ENCODE data around the gene STK32A. TPM values are rescaled to one million over a fixed set of nuclear protein-coding genes. Genes with fewer than 3 reads are reported as not detected.

Gene STK32A
- total and polyA plus RNA-seq, 9 of the 15 experiments (the other 6 are each of a cell fraction or from before 2014, with no cell fraction given) = not detected

- H3K4me2 ChIP-seq (ENCODE audit: insufficient read depth, low read length) = no peak overlapping the region
- no peak for TF ChIP-seq NONO (IDR thresholded peaks at IDR 0.05; ENCODE audit: low read depth in 2 of 2, low read length in 1 of 2)
- no peak for TF ChIP-seq MBD2 (IDR thresholded peaks at IDR 0.05; ENCODE audit: borderline replicate concordance, low read depth)
- no peak for TF ChIP-seq ZNF764 (CRISPR knock-in tag; IDR thresholded peaks at IDR 0.05; ENCODE audit: low read depth)
- TF ChIP-seq ZNF354B (CRISPR knock-in tag; IDR thresholded peaks at IDR 0.05) = no peak
- no peak for TF ChIP-seq NFYB (IDR thresholded peaks at IDR 0.05; ENCODE audit: extremely low read depth, insufficient read length)
- TF ChIP-seq MLLT1 (IDR thresholded peaks at IDR 0.05) = no peak
- no peak for TF ChIP-seq SNAPC5 (CRISPR knock-in tag; IDR thresholded peaks at IDR 0.05)
- TF ChIP-seq ZBTB33 (CRISPR knock-in tag; IDR thresholded peaks at IDR 0.05) = no peak
- no peak for TF ChIP-seq ZFPM2 (CRISPR knock-in tag; IDR thresholded peaks at IDR 0.05)
- TF ChIP-seq ELF1 (tag; IDR thresholded peaks at IDR 0.05) = no peak
- TF ChIP-seq POU5F1 (IDR thresholded peaks at IDR 0.05; ENCODE audit: borderline replicate concordance, low read depth, low read length, partially characterized antibody) = no peak
- no peak for TF ChIP-seq ZNF431 (CRISPR knock-in tag; IDR thresholded peaks at IDR 0.05)
- no peak overlapping the region for H3K4me3 ChIP-seq
- no peak overlapping the region for H3K9ac ChIP-seq (ENCODE audit: insufficient read depth in 1 of 2, low read depth in 2 of 2, low read length in 2 of 2)
- H3K9me1 ChIP-seq (ENCODE audit: control insufficient read depth, insufficient read depth, low read length) = no peaks in the 10 kb centered on the region
- no peaks in the 10 kb centered on the region for H3K36me3 ChIP-seq (ENCODE audit: control insufficient read depth, insufficient read depth, low read length)
- DNase-seq (ENCODE audit: extremely low read depth in 1 of 4, low spot score in 3 of 4) = no peak
- no peaks in the 10 kb centered on the region for H4K20me1 ChIP-seq (replicated peaks; ENCODE audit: control insufficient read depth, insufficient read depth, low read length)
- ChIA-PET CTCF (ENCODE audit: low intra/inter-chr PET ratio) (no interaction called here), POLR2A (no interaction called here)
- no peaks in the 10 kb centered on the region for H3K27me3 ChIP-seq (ENCODE audit: control insufficient read depth in 2 of 2, insufficient read depth in 2 of 2, low read length in 2 of 2)
- no TSS peak for BruUV-seq (replicated peaks)
- in situ Hi-C loops (cut with MboI) = no loop called here
- intact Hi-C loops (cut with micrococcal nuclease) = no loop called here
- no peaks in the 10 kb centered on the region for H3K9me3 ChIP-seq (replicated peaks; ENCODE audit: control insufficient read depth, insufficient read depth, low read depth, low read length)
- H3K27ac ChIP-seq (ENCODE audit: extremely low read depth, low read depth, low read length) = no peak overlapping the region
- no peak for FAIRE-seq
- WGBS (ENCODE audit: insufficient coverage, low coverage, missing lambda C conversion rate) = 0% methylated on average over 3 of the region's 3 CpGs
- no peaks in the 10 kb centered on the region for H3K79me2 ChIP-seq (ENCODE audit: control insufficient read depth, insufficient read depth, low read length)
- H3K4me1 ChIP-seq (replicated peaks in 1 of 2; ENCODE audit: control insufficient read depth in 2 of 2, insufficient read depth in 2 of 2, low read length in 2 of 2) = no peaks in the 10 kb centered on the region
- ATAC-seq = no peak
- no peak overlapping the region for H2AFZ ChIP-seq (ENCODE audit: low read depth, low read length)
These were observed 201.8 kb downstream of the STK32A start for GRCh38 chr5:147436596-147436995.
